PC-3 (cell line): ENCODE results near the gene LIPC. TPM values are rescaled to one million over a fixed set of nuclear protein-coding genes. Genes with fewer than 3 reads are reported as not detected.

Experiments
- ATAC-seq: fragments of 200-7000 bp; cut with Tn5 transposase; 2 replicates; pipeline ENCODE4 v1.9.1; 2020; ENCODE audit warnings: mild to moderate bottlenecking, moderate library complexity
- BruUV-seq: library from RNA; stranded (reverse); fragments of 400-500 nt; replicated peaks from 2 replicates; lab custom pipeline; 2021; lab: Mats Ljungman, UMichigan
- CTCF ChIA-PET: fragments of 300-600 bp; sonication (Branson Sonifier 250); formaldehyde crosslinking; loops from one replicate; lab custom pipeline; 2022; ENCODE audit warnings: antibody characterized with exemption; lab: Charles Lee
- POLR2A ChIA-PET: fragments of 300-600 bp; sonication (Branson Sonifier 250); formaldehyde crosslinking; loops from one replicate; lab custom pipeline; 2022; ENCODE audit warnings: antibody characterized with exemption; ENCODE audit not compliant: unreplicated experiment; lab: Charles Lee
- DNase-seq: peaks from one replicate; pipeline ENCODE4 v3.0.0-alpha.2; 2015
- H2AFZ ChIP-seq: fragments of 300-600 bp; sonication (generic); 2 replicates; pipeline ENCODE4 v1.6.0; 2016; ENCODE audit warnings: antibody characterized with exemption, low read length
- H3F3A ChIP-seq: fragments of 300-600 bp; sonication (generic); one replicate; pipeline ENCODE4 v1.6.0; 2017; ENCODE audit warnings: antibody characterized with exemption, low read length, control low read depth, mild to moderate bottlenecking; ENCODE audit not compliant: unreplicated experiment
- H3K27ac ChIP-seq: fragments of 300-600 bp; sonication (generic); 2 replicates; pipeline ENCODE4 v1.5.1; 2016; ENCODE audit warnings: mild to moderate bottlenecking, low read length
- H3K27me3 ChIP-seq: fragments of 300-600 bp; sonication (generic); 2 replicates; pipeline ENCODE4 v1.6.1; 2016; ENCODE audit warnings: low read length, mixed read lengths
- H3K36me3 ChIP-seq: fragments of 300-600 bp; sonication (generic); 2 replicates; pipeline ENCODE4 v1.6.1; 2016; ENCODE audit warnings: low read depth, mixed run types, low read length, mixed read lengths
- H3K4me1 ChIP-seq: fragments of 300-600 bp; sonication (generic); 2 replicates; pipeline ENCODE4 v1.5.1; 2016; ENCODE audit warnings: low read length; ENCODE audit not compliant: insufficient read depth
- H3K4me2 ChIP-seq: fragments of 300-600 bp; sonication (generic); 2 replicates; pipeline ENCODE4 v1.6.0; 2016; ENCODE audit warnings: low read length
- H3K4me3 ChIP-seq: fragments of 300-600 bp; sonication (generic); 2 replicates; pipeline ENCODE4 v1.5.1; 2016; ENCODE audit warnings: mild to moderate bottlenecking, low read length, mixed read lengths
- H3K79me2 ChIP-seq: fragments of 300-600 bp; sonication (generic); 2 replicates; pipeline ENCODE4 v1.6.1; 2017; ENCODE audit warnings: low read length, mixed read lengths
- H3K9ac ChIP-seq: fragments of 300-600 bp; sonication (generic); 2 replicates; pipeline ENCODE4 v1.6.0; 2016; ENCODE audit warnings: mild to moderate bottlenecking, low read length
- H3K9me2 ChIP-seq: fragments of 300-600 bp; sonication (generic); replicated peaks from 2 replicates; pipeline ENCODE4 v1.6.1; 2016; ENCODE audit warnings: mixed run types, low read length, mixed read lengths
- H3K9me3 ChIP-seq: fragments of 300-600 bp; sonication (generic); 2 replicates; pipeline ENCODE4 v1.6.1; 2016; ENCODE audit warnings: low read length, mixed read lengths
- H4K20me1 ChIP-seq: fragments of 300-600 bp; sonication (generic); 2 replicates; pipeline ENCODE4 v1.6.1; 2016; ENCODE audit warnings: low read length, mixed read lengths
- EZH2 ChIP-seq: fragments of 300-600 bp; sonication (generic); IDR thresholded peaks from one replicate; pipeline ENCODE4 v1.6.1; 2017; ENCODE audit warnings: antibody characterized with exemption, mild to moderate bottlenecking, low read length; ENCODE audit not compliant: unreplicated experiment
- EZH2phosphoT487 ChIP-seq: fragments of 300-600 bp; sonication (generic); IDR thresholded peaks from 2 replicates; pipeline ENCODE4 v1.6.1; 2018; ENCODE audit warnings: mild to moderate bottlenecking, antibody characterized with exemption, low read length, borderline replicate concordance
- intact Hi-C: fragments of 100-400 bp; cut with micrococcal nuclease; formaldehyde crosslinking; loops from 2 replicates; pipeline ENCODE4 v1.9.0; 2023
- total RNA-seq: library from RNA; depleted of rRNA; stranded (reverse); fragments of >200 nt; gene quantifications from 2 replicates; pipeline ENCODE4 v1.2.3, GENCODE V29; 2014
- TF ChIP-seq, protein P1 (sequence below): fragments of 300-600 bp; sonication (generic); conservative IDR thresholded peaks from 2 replicates; pipeline ENCODE4 v1.5.1; 2017; ENCODE audit warnings: antibody characterized with exemption, low read depth, mild to moderate bottlenecking, low read length

LIPC gene
- total RNA-seq, 1 experiment from 2014 or later, result not detected

- no peaks in the 10 kb centered on the region; the same call in 1 of the 2 replicates for H3K36me3 ChIP-seq
- H3K27ac ChIP-seq, result no peak overlapping the region
- ChIA-PET CTCF (no interaction called here), POLR2A (no interaction called here)
- no peaks in the 10 kb centered on the region for H4K20me1 ChIP-seq
- H3K9me2 ChIP-seq, result no peaks in the 10 kb centered on the region
- no peaks in the 10 kb centered on the region for H3F3A ChIP-seq
- no peaks in the 10 kb centered on the region for H3K79me2 ChIP-seq
- H3K4me1 ChIP-seq, result no peaks in the 10 kb centered on the region
- DNase-seq (no peak), ATAC-seq (no peak)
- no peaks in the 10 kb centered on the region for H3K27me3 ChIP-seq
- H3K9me3 ChIP-seq, result no peaks in the 10 kb centered on the region
- no peak overlapping the region for H3K4me3 ChIP-seq
- H2AFZ ChIP-seq, result no peak overlapping the region
- no peak overlapping the region for H3K4me2 ChIP-seq
- intact Hi-C loops, result no loop called here
- H3K9ac ChIP-seq, result no peak overlapping the region
- TF ChIP-seq EZH2phosphoT487 (no peak), EZH2 (no peak)
- TF ChIP-seq, protein P1, sequence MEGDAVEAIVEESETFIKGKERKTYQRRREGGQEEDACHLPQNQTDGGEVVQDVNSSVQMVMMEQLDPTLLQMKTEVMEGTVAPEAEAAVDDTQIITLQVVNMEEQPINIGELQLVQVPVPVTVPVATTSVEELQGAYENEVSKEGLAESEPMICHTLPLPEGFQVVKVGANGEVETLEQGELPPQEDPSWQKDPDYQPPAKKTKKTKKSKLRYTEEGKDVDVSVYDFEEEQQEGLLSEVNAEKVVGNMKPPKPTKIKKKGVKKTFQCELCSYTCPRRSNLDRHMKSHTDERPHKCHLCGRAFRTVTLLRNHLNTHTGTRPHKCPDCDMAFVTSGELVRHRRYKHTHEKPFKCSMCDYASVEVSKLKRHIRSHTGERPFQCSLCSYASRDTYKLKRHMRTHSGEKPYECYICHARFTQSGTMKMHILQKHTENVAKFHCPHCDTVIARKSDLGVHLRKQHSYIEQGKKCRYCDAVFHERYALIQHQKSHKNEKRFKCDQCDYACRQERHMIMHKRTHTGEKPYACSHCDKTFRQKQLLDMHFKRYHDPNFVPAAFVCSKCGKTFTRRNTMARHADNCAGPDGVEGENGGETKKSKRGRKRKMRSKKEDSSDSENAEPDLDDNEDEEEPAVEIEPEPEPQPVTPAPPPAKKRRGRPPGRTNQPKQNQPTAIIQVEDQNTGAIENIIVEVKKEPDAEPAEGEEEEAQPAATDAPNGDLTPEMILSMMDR, result no peak
- BruUV-seq, result no TSS peak
Measured at GRCh38 chr15:58593870-58594269, 162.1 kb downstream of the LIPC start.

- no peak overlapping the region for H3K4me2 ChIP-seq
- ChIA-PET POLR2A (no interaction called here), CTCF (no interaction called here)
- intact Hi-C loops, result loop anchor here (5.0 kb wide), 1 partner anchor 137 kb away; no protein-coding TSS in a partner anchor
- no peaks in the 10 kb centered on the region for H3K9me3 ChIP-seq
- TF ChIP-seq, protein P1, result no peak
- TF ChIP-seq EZH2 (no peak), EZH2phosphoT487 (no peak)
- H2AFZ ChIP-seq, result no peak overlapping the region
- H3K4me3 ChIP-seq, result no peak overlapping the region
- no peaks in the 10 kb centered on the region for H3K79me2 ChIP-seq
- H3K9ac ChIP-seq, result no peak overlapping the region
- no peaks in the 10 kb centered on the region for H4K20me1 ChIP-seq
- no peaks in the 10 kb centered on the region; the same call in 1 of the 2 replicates for H3K36me3 ChIP-seq
- H3F3A ChIP-seq, result no peaks in the 10 kb centered on the region
- ATAC-seq (no peak), DNase-seq (no peak)
- H3K27me3 ChIP-seq, result no peaks in the 10 kb centered on the region
- no peak overlapping the region for H3K27ac ChIP-seq
- no peaks in the 10 kb centered on the region for H3K4me1 ChIP-seq
- BruUV-seq, result no TSS peak
- no peaks in the 10 kb centered on the region for H3K9me2 ChIP-seq
Measured at GRCh38 chr15:58594898-58595297, 163.1 kb downstream of the LIPC start.

- H3K9ac ChIP-seq, result no peak overlapping the region
- H3F3A ChIP-seq, result no peaks in the 10 kb centered on the region
- no peaks in the 10 kb centered on the region for H3K9me3 ChIP-seq
- ChIA-PET CTCF (no interaction called here), POLR2A (no interaction called here)
- no peaks in the 10 kb centered on the region for H3K9me2 ChIP-seq
- DNase-seq (no peak), ATAC-seq (no peak)
- no peaks in the 10 kb centered on the region for H3K27me3 ChIP-seq
- no peak overlapping the region for H3K4me2 ChIP-seq
- H3K4me3 ChIP-seq, result no peak overlapping the region
- H3K27ac ChIP-seq, result no peak overlapping the region
- no peaks in the 10 kb centered on the region for H4K20me1 ChIP-seq
- no peak overlapping the region for H2AFZ ChIP-seq
- intact Hi-C loops, result loop anchor here (5.0 kb wide), 1 partner anchor 137 kb away; no protein-coding TSS in a partner anchor
- H3K36me3 ChIP-seq, result no peaks in the 10 kb centered on the region; the same call in 1 of the 2 replicates
- BruUV-seq, result no TSS peak
- no peaks in the 10 kb centered on the region for H3K4me1 ChIP-seq
- H3K79me2 ChIP-seq, result no peaks in the 10 kb centered on the region
- TF ChIP-seq, protein P1, result no peak
- TF ChIP-seq EZH2 (no peak), EZH2phosphoT487 (no peak)
Measured at GRCh38 chr15:58595516-58596263, 163.9 kb downstream of the LIPC start.
